Osteocyte (in vitro differentiated cells): ENCODE results near the gene USH1C. TPM values are rescaled to one million over a fixed set of nuclear protein-coding genes. Genes with fewer than 3 reads are reported as not detected.

Source experiments
- DNase-seq: peaks from one replicate; pipeline ENCODE4 v3.0.0; 2021; ENCODE audit warnings: mixed read lengths; ENCODE audit not compliant: unreplicated experiment; ENCODE audit errors: extremely low spot score
- H3K27ac Mint-ChIP-seq: one replicate; pipeline ENCODE4 v1.8.0; 2021; ENCODE audit warnings: mild to moderate bottlenecking, mixed read lengths; ENCODE audit not compliant: unreplicated experiment
- H3K27me3 Mint-ChIP-seq: one replicate; pipeline ENCODE4 v1.8.0; 2021; ENCODE audit warnings: mixed read lengths; ENCODE audit not compliant: unreplicated experiment
- H3K36me3 Mint-ChIP-seq: one replicate; pipeline ENCODE4 v1.8.0; 2021; ENCODE audit warnings: mixed read lengths; ENCODE audit not compliant: unreplicated experiment
- H3K4me1 Mint-ChIP-seq: one replicate; pipeline ENCODE4 v1.8.0; 2021; ENCODE audit warnings: mixed read lengths; ENCODE audit not compliant: unreplicated experiment
- H3K4me3 Mint-ChIP-seq: one replicate; pipeline ENCODE4 v1.8.0; 2021; ENCODE audit warnings: mild to moderate bottlenecking, moderate library complexity, mixed read lengths; ENCODE audit not compliant: unreplicated experiment
- H3K9me3 Mint-ChIP-seq: one replicate; pipeline ENCODE4 v1.8.0; 2021; ENCODE audit warnings: mixed read lengths; ENCODE audit not compliant: unreplicated experiment
- CTCF ChIP-seq: fragments of 200-600 bp; sonication (generic); IDR thresholded peaks from 2 replicates; pipeline ENCODE4 v1.5.0; 2021; ENCODE audit warnings: antibody characterized with exemption, mild to moderate bottlenecking, moderate library complexity
- total RNA-seq: library from RNA; stranded (reverse); gene quantifications from 2 replicates; pipeline ENCODE4 v1.2.1, GENCODE V29; 2021

The USH1C gene
- total RNA-seq, 1 donor from 2014 or later: not detected

- no peaks in the 10 kb centered on the region for H3K4me1 Mint-ChIP-seq
- no peaks in the 10 kb centered on the region for H3K9me3 Mint-ChIP-seq
- no peak for TF ChIP-seq CTCF
- peaks cover 11% of the 10 kb centered on the region for H3K27me3 Mint-ChIP-seq
- H3K36me3 Mint-ChIP-seq: no peaks in the 10 kb centered on the region
- DNase-seq: peak; percentile 75
- H3K4me3 Mint-ChIP-seq: no peak overlapping the region
- H3K27ac Mint-ChIP-seq: no peak overlapping the region
These were observed 27.5 kb upstream of the USH1C start for GRCh38 chr11:17571431-17572358.

GRCh38 chr11:17570034-17570433 is 25.8 kb upstream of the USH1C start:
- peak; percentile 80 for DNase-seq
- H3K27me3 Mint-ChIP-seq: peaks cover 14% of the 10 kb centered on the region

GRCh38 chr11:17568944-17569343 is 24.7 kb upstream of the USH1C start:
- no peaks in the 10 kb centered on the region for H3K36me3 Mint-ChIP-seq
- no peak for TF ChIP-seq CTCF
- no peaks in the 10 kb centered on the region for H3K9me3 Mint-ChIP-seq
- H3K4me3 Mint-ChIP-seq: no peak overlapping the region
- no peak overlapping the region for H3K27ac Mint-ChIP-seq
- no peaks in the 10 kb centered on the region for H3K4me1 Mint-ChIP-seq
- peak; percentile 62 for DNase-seq
- H3K27me3 Mint-ChIP-seq: peaks cover 14% of the 10 kb centered on the region

More at GRCh38 chr11:17570034-17570433, 25.8 kb upstream of the USH1C start:
- Mint-ChIP-seq H3K4me3 (no peak overlapping the region), H3K27ac (no peak overlapping the region), H3K4me1 (no peaks in the 10 kb centered on the region), H3K36me3 (no peaks in the 10 kb centered on the region), H3K9me3 (no peaks in the 10 kb centered on the region)
- TF ChIP-seq CTCF: no peak

- Mint-ChIP-seq H3K4me1 (no peaks in the 10 kb centered on the region), H3K36me3 (no peaks in the 10 kb centered on the region), H3K4me3 (no peak overlapping the region), H3K27me3 (peaks cover 15% of the 10 kb centered on the region), H3K27ac (no peak overlapping the region), H3K9me3 (no peaks in the 10 kb centered on the region)
- no peak for DNase-seq
- TF ChIP-seq CTCF: peak; percentile 12
These were observed 20.4 kb upstream of the USH1C start for GRCh38 chr11:17564687-17565042.

GRCh38 chr11:17563961-17564686 is 19.9 kb upstream of the USH1C start:
- H3K4me1 Mint-ChIP-seq: no peaks in the 10 kb centered on the region
- no peak overlapping the region for H3K27ac Mint-ChIP-seq
- H3K9me3 Mint-ChIP-seq: no peaks in the 10 kb centered on the region
- TF ChIP-seq CTCF: no peak
- no peak overlapping the region for H3K4me3 Mint-ChIP-seq
- no peaks in the 10 kb centered on the region for H3K36me3 Mint-ChIP-seq
- H3K27me3 Mint-ChIP-seq: peaks cover 15% of the 10 kb centered on the region
- DNase-seq: no peak
